H1 (cell line): ENCODE results near the gene RSPH9.

Experiments
- CTCF ChIP-seq, 3 experiments: IDR thresholded peaks; 1 replicate in 2 of 3; 2 replicates in 1 of 3; pipeline versions ENCODE4 v1.5.1 to v1.6.1; 2011; ENCODE audit warnings: low read length in 3 of 3, mild to moderate bottlenecking in 3 of 3, inconsistent platforms in 2 of 3, low read depth in 1 of 3, moderate library complexity in 1 of 3; ENCODE audit not compliant: insufficient read depth in 1 of 3; ENCODE audit errors: control extremely low read depth in 1 of 3
- EP300 ChIP-seq, 2 experiments: IDR thresholded peaks; 1 replicate in 1 of 2; 2 replicates in 1 of 2; pipeline ENCODE4 v1.6.1; 2011 to 2012; ENCODE audit warnings: low read depth in 2 of 2, low read length in 2 of 2, mild to moderate bottlenecking in 2 of 2, borderline replicate concordance in 1 of 2, inconsistent platforms in 1 of 2, moderate library complexity in 1 of 2
- JUN ChIP-seq: IDR thresholded peaks from 2 replicates; pipeline ENCODE4 v1.6.1; 2011; ENCODE audit warnings: low read depth, mild to moderate bottlenecking, improper control_type of control experiment, low read length
- SIRT6 ChIP-seq: IDR thresholded peaks from one replicate; pipeline ENCODE4 v1.7.1; 2012; ENCODE audit warnings: low read length, inconsistent platforms

- TF ChIP-seq SIRT6 (no peak), CTCF (IDR thresholded peaks at IDR 0.05; ENCODE audit: control extremely low read depth in 1 of 3, insufficient read depth in 1 of 3, low read depth in 1 of 3, low read length in 3 of 3) (no peak), EP300 (IDR thresholded peaks at IDR 0.05; ENCODE audit: borderline replicate concordance in 1 of 2, low read depth in 2 of 2, low read length in 2 of 2) (no peak), JUN (no peak)
Measured at GRCh38 chr6:43648248-43648647, 3.4 kb downstream of the RSPH9 start.
